GM23338 (cell line): Measurements from ENCODE around the gene TTLL5. TPM values are rescaled to one million over a fixed set of nuclear protein-coding genes. Genes with fewer than 3 reads are reported as not detected.

ENCODE experiments used
- ATAC-seq: fragments of 200-7000 bp; cut with Tn5 transposase; 3 replicates; pipeline ENCODE4 v1.9.1; 2020
- DNase-seq: peaks from one replicate; pipeline ENCODE4 v3.0.0-alpha.2; 2015; ENCODE audit warnings: low spot score
- H2AFZ ChIP-seq: fragments of 200-600 bp; sonication (generic); 2 replicates; pipeline ENCODE4 v1.8.0; 2016; ENCODE audit warnings: antibody characterized with exemption, mild to moderate bottlenecking, moderate library complexity
- H3F3A ChIP-seq: fragments of 200-600 bp; sonication (generic); replicated peaks from 2 replicates; pipeline ENCODE4 v1.8.0; 2017; ENCODE audit warnings: antibody characterized with exemption, mixed run types, low read depth
- H3K27ac ChIP-seq: fragments of 200-600 bp; sonication (generic); 2 replicates; pipeline ENCODE4 v1.6.1; 2016; ENCODE audit warnings: low read depth
- H3K27me3 ChIP-seq: fragments of 200-600 bp; sonication (generic); 2 replicates; pipeline ENCODE4 v1.8.0; 2016; ENCODE audit warnings: mild to moderate bottlenecking, mixed run types, moderate library complexity; ENCODE audit not compliant: insufficient read depth
- H3K36me3 ChIP-seq: fragments of 200-600 bp; sonication (generic); 2 replicates; pipeline ENCODE4 v1.8.0; 2016; ENCODE audit warnings: mild to moderate bottlenecking; ENCODE audit not compliant: insufficient read depth
- H3K4me1 ChIP-seq: fragments of 200-600 bp; sonication (generic); 2 replicates; pipeline ENCODE4 v1.8.0; 2016; ENCODE audit warnings: mild to moderate bottlenecking, moderate library complexity; ENCODE audit not compliant: insufficient read depth
- H3K4me2 ChIP-seq: fragments of 200-600 bp; sonication (generic); 2 replicates; pipeline ENCODE4 v1.7.1; 2017; ENCODE audit warnings: mixed run types
- H3K4me3 ChIP-seq: fragments of 200-600 bp; sonication (generic); 2 replicates; pipeline ENCODE4 v1.6.1; 2016; ENCODE audit warnings: mixed run types
- H3K79me2 ChIP-seq: fragments of 200-600 bp; sonication (generic); replicated peaks from 2 replicates; pipeline ENCODE4 v1.8.0; 2017; ENCODE audit warnings: mild to moderate bottlenecking; ENCODE audit not compliant: insufficient read depth
- H3K9me2 ChIP-seq: fragments of 200-600 bp; sonication (generic); 2 replicates; pipeline ENCODE4 v1.8.0; 2017; ENCODE audit not compliant: insufficient read depth
- H4K20me1 ChIP-seq: fragments of 200-600 bp; sonication (generic); replicated peaks from 2 replicates; pipeline ENCODE4 v1.8.0; 2017; ENCODE audit warnings: mild to moderate bottlenecking; ENCODE audit not compliant: insufficient read depth
- H3K27ac Mint-ChIP-seq: 2 replicates; pipeline ENCODE4 v1.8.0; 2020; ENCODE audit warnings: inconsistent platforms, mild to moderate bottlenecking, moderate library complexity, mixed read lengths
- H3K27me3 Mint-ChIP-seq: 3 replicates; pipeline ENCODE4 v1.8.0; 2022; ENCODE audit warnings: low read depth, mild to moderate bottlenecking, moderate library complexity, mixed read lengths, inconsistent platforms; ENCODE audit not compliant: insufficient read depth, poor library complexity
- H3K36me3 Mint-ChIP-seq: 3 replicates; pipeline ENCODE4 v1.8.0; 2021; ENCODE audit warnings: low read depth, mild to moderate bottlenecking, inconsistent platforms, moderate library complexity, mixed read lengths
- H3K4me1 Mint-ChIP-seq: 3 replicates; pipeline ENCODE4 v1.8.0; 2020; ENCODE audit warnings: mild to moderate bottlenecking, inconsistent platforms, mixed read lengths
- H3K4me3 Mint-ChIP-seq: 3 replicates; pipeline ENCODE4 v1.8.0; 2021; ENCODE audit warnings: moderate library complexity, mild to moderate bottlenecking, inconsistent platforms, mixed read lengths
- H3K9me3 Mint-ChIP-seq: 3 replicates; pipeline ENCODE4 v1.8.0; 2020; ENCODE audit warnings: moderate library complexity, mild to moderate bottlenecking, inconsistent platforms, mixed read lengths
- CREB1 ChIP-seq: fragments of 250-450 bp; sonication (Bioruptor Pico); IDR thresholded peaks from 2 replicates; pipeline ENCODE4 v1.5.0; 2020; ENCODE audit warnings: low read depth, mild to moderate bottlenecking, moderate library complexity
- NANOG ChIP-seq: IDR thresholded peaks from 2 replicates; pipeline ENCODE4 v1.6.1; 2016; ENCODE audit warnings: antibody characterized with exemption, borderline replicate concordance
- POLR2AphosphoS5 ChIP-seq: IDR thresholded peaks from 2 replicates; pipeline ENCODE4 v1.6.1; 2016; ENCODE audit warnings: antibody characterized with exemption, low read depth
- ZNF114 ChIP-seq: fragments of 250-450 bp; sonication (Bioruptor Pico); IDR thresholded peaks from 2 replicates; pipeline ENCODE4 v1.5.0; 2020; ENCODE audit warnings: mild to moderate bottlenecking, moderate library complexity
- polyA plus RNA-seq: library from polyadenylated mRNA; unstranded; fragments of >200 nt; fragmentation: Nextera tagmentation; extraction: Ambion mirVana; gene quantifications from 2 replicates; pipeline ENCODE4 v1.2.1, GENCODE V29; 2016
- total RNA-seq: library from RNA; depleted of rRNA; stranded (reverse); fragments of >200 nt; shearing (Covaris generic); gene quantifications from 2 replicates; pipeline ENCODE4 v1.2.3, GENCODE V29; 2014
- TF ChIP-seq, protein P1 (sequence below): IDR thresholded peaks from one replicate; pipeline ENCODE4 v1.6.1; 2018; ENCODE audit warnings: antibody characterized with exemption; ENCODE audit not compliant: unreplicated experiment
- TF ChIP-seq, protein P2 (sequence below), 2 experiments: fragments of 200-600 bp in 1 of 2; sonication (generic) in 1 of 2; conservative IDR thresholded peaks; 2 replicates each; pipeline versions ENCODE4 v1.5.1 to v1.6.1; 2016 to 2017; ENCODE audit warnings: antibody characterized with exemption in 2 of 2, low read depth in 2 of 2, mild to moderate bottlenecking in 2 of 2, moderate library complexity in 1 of 2

TTLL5 gene
- total and polyA plus RNA-seq, 2 experiments from 2014 or later = 33.5 to 35.4 TPM

DNA sequence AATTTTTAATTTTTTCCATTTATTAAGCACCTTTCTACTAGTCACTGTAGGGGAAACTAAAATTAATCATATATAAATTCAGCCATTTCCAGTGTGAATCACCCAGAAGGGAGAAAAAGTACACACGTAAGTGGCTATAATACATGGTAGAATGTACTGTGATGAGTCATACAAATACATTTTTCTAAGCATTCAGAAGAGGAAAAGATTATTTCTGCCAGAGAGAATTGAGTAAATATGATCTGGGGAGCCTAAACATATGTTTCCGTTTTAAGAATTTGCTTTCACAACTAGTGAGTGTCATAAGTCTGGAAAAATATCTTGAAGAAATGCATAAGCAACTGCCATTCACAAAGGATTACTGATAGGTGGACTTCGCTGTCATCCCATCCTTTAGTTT, 218.0 kb downstream of the TTLL5 start:
- H2AFZ ChIP-seq = no peak overlapping the region
- H3K27ac ChIP-seq = no peak overlapping the region
- ATAC-seq (no peak), DNase-seq (no peak)
- H3K4me2 ChIP-seq = no peak overlapping the region
- peaks cover 15% of the 10 kb centered on the region for H4K20me1 ChIP-seq
- Mint-ChIP-seq H3K36me3 (no peaks in the 10 kb centered on the region; the same call in 2 of the 3 replicates), H3K4me1 (peaks cover 9% of the 10 kb centered on the region), H3K4me3 (no peak overlapping the region), H3K9me3 (no peaks in the 10 kb centered on the region), H3K27ac (no peak overlapping the region), H3K27me3 (peaks cover 1% of the 10 kb centered on the region)
- H3K9me2 ChIP-seq = no peaks in the 10 kb centered on the region
- no peaks in the 10 kb centered on the region for H3K79me2 ChIP-seq
- peaks cover 8% of the 10 kb centered on the region; the same call in 1 of the 2 replicates for H3K4me1 ChIP-seq
- no peak overlapping the region for H3K4me3 ChIP-seq
- TF ChIP-seq ZNF114 (CRISPR knock-in tag) (no peak), CREB1 (CRISPR knock-in tag) (no peak), NANOG (no peak)
- TF ChIP-seq, protein P1, sequence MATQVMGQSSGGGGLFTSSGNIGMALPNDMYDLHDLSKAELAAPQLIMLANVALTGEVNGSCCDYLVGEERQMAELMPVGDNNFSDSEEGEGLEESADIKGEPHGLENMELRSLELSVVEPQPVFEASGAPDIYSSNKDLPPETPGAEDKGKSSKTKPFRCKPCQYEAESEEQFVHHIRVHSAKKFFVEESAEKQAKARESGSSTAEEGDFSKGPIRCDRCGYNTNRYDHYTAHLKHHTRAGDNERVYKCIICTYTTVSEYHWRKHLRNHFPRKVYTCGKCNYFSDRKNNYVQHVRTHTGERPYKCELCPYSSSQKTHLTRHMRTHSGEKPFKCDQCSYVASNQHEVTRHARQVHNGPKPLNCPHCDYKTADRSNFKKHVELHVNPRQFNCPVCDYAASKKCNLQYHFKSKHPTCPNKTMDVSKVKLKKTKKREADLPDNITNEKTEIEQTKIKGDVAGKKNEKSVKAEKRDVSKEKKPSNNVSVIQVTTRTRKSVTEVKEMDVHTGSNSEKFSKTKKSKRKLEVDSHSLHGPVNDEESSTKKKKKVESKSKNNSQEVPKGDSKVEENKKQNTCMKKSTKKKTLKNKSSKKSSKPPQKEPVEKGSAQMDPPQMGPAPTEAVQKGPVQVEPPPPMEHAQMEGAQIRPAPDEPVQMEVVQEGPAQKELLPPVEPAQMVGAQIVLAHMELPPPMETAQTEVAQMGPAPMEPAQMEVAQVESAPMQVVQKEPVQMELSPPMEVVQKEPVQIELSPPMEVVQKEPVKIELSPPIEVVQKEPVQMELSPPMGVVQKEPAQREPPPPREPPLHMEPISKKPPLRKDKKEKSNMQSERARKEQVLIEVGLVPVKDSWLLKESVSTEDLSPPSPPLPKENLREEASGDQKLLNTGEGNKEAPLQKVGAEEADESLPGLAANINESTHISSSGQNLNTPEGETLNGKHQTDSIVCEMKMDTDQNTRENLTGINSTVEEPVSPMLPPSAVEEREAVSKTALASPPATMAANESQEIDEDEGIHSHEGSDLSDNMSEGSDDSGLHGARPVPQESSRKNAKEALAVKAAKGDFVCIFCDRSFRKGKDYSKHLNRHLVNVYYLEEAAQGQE = no peak
- no peaks in the 10 kb centered on the region for H3K27me3 ChIP-seq
- H3F3A ChIP-seq = no peaks in the 10 kb centered on the region
- no peaks in the 10 kb centered on the region for H3K36me3 ChIP-seq

DNA sequence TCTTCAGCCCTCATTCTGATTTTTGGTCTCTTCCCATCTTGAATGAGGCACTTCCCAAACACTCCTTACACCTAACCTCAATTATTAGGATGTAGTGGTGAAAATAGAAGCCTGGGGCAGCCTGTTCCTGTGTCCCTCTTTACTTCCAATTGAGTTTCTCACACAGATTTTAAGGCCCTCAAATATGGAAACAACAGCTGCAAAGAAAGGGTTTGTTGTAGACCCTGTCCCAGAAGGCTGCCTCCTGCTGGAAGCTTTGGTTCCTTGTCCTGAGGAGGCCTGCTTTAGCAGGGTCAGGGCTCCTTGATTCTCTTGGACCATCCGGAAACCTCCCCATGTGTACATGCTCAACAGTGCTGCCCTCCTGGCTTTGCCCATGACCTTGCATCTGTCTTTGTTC, 219.5 kb downstream of the TTLL5 start:
- Histone ChIP-seq H3K4me1 (peaks cover 8% of the 10 kb centered on the region; the same call in 1 of the 2 replicates), H3K79me2 (no peaks in the 10 kb centered on the region), H3K4me2 (no peak overlapping the region), H3F3A (no peaks in the 10 kb centered on the region), H3K27me3 (no peaks in the 10 kb centered on the region), H3K4me3 (no peak overlapping the region), H2AFZ (no peak overlapping the region), H3K27ac (no peak overlapping the region), H3K9me2 (no peaks in the 10 kb centered on the region), H3K36me3 (no peaks in the 10 kb centered on the region), H4K20me1 (peaks cover 15% of the 10 kb centered on the region)
- H3K4me3 Mint-ChIP-seq = no peak overlapping the region
- H3K9me3 Mint-ChIP-seq = no peaks in the 10 kb centered on the region
- H3K27me3 Mint-ChIP-seq = peaks cover 4% of the 10 kb centered on the region
- DNase-seq = peak; percentile 70
- TF ChIP-seq, protein P2, sequence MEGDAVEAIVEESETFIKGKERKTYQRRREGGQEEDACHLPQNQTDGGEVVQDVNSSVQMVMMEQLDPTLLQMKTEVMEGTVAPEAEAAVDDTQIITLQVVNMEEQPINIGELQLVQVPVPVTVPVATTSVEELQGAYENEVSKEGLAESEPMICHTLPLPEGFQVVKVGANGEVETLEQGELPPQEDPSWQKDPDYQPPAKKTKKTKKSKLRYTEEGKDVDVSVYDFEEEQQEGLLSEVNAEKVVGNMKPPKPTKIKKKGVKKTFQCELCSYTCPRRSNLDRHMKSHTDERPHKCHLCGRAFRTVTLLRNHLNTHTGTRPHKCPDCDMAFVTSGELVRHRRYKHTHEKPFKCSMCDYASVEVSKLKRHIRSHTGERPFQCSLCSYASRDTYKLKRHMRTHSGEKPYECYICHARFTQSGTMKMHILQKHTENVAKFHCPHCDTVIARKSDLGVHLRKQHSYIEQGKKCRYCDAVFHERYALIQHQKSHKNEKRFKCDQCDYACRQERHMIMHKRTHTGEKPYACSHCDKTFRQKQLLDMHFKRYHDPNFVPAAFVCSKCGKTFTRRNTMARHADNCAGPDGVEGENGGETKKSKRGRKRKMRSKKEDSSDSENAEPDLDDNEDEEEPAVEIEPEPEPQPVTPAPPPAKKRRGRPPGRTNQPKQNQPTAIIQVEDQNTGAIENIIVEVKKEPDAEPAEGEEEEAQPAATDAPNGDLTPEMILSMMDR (conservative IDR thresholded peaks at IDR 0.05; ENCODE audit: low read depth in 2 of 2) = peak; percentile 64 to 75
- TF ChIP-seq POLR2AphosphoS5 = no peak
- peak; percentile 86 for ATAC-seq
- H3K4me1 Mint-ChIP-seq = peaks cover 11% of the 10 kb centered on the region
- no peak overlapping the region for H3K27ac Mint-ChIP-seq
- peaks cover 3% of the 10 kb centered on the region; the same call in 2 of the 3 replicates for H3K36me3 Mint-ChIP-seq
